ENCODE results near the gene ANKRD60. TPM values are rescaled to one million over a fixed set of nuclear protein-coding genes. Genes with fewer than 3 reads are reported as not detected.

ANKRD60 gene, protein sequence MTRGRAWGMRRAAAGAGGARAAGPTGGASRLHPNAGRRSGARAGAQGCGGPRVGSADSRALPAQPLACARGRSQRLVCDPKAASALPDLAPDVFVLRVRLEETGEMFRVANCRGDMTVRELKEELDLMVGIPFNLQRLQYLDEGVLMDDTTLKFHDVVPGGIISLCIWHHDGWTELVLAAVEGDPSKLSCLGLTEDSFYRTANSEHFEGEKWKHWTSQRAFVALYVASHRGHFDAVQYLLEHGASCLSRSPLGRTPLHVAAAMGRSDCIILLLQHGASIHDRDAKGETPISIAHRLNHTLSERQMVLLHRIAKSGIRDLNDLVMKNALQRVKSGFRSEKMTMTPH
- not detected for total RNA-seq

DNA sequence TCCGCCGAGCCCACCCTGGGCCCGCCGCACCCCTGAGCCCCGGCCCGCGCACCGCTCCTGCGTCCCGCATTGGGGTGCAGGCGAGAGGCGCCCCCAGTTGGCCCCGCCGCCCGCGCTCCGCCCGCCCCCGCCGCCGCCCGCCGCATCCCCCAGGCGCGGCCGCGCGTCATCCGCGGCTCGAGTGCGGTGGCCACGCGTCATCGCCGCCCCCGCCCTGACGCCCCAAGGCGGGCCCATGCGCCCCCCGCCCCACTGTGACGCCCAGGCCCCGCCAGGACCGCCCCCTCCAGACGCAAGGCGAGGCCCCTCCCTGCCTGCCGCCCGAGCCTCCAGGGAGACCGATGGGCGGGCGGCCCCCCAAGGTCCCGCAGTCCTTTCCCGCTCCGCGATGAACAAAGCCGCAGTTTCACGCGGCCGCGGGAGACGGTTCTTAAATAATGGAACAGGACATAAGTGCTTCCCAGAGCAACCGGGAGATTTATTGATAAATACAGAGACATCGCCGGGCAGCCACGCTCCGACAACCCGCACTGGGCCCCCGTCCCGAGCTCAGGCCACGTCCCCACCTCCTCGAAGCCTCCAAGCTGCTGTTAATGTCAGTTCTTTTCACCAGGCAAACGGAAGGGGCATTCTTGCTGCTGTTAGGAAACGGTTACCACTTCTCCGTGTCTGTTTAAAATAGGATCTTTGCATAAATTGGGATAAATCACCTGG, at the start of gene ANKRD60:
Gene ANKRD60 (minus strand): TSS at position 170 of the 714 bp plus-strand sequence. CDS start 0 bp downstream, at position 170.
- TF ChIP-seq, protein P1, sequence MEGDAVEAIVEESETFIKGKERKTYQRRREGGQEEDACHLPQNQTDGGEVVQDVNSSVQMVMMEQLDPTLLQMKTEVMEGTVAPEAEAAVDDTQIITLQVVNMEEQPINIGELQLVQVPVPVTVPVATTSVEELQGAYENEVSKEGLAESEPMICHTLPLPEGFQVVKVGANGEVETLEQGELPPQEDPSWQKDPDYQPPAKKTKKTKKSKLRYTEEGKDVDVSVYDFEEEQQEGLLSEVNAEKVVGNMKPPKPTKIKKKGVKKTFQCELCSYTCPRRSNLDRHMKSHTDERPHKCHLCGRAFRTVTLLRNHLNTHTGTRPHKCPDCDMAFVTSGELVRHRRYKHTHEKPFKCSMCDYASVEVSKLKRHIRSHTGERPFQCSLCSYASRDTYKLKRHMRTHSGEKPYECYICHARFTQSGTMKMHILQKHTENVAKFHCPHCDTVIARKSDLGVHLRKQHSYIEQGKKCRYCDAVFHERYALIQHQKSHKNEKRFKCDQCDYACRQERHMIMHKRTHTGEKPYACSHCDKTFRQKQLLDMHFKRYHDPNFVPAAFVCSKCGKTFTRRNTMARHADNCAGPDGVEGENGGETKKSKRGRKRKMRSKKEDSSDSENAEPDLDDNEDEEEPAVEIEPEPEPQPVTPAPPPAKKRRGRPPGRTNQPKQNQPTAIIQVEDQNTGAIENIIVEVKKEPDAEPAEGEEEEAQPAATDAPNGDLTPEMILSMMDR (IDR thresholded peaks at IDR 0.05) = no peak
- DNase-seq (ENCODE audit: low spot score) (no peak), ATAC-seq (ENCODE audit: low FRiP score) (peak; percentile 74)

DNA sequence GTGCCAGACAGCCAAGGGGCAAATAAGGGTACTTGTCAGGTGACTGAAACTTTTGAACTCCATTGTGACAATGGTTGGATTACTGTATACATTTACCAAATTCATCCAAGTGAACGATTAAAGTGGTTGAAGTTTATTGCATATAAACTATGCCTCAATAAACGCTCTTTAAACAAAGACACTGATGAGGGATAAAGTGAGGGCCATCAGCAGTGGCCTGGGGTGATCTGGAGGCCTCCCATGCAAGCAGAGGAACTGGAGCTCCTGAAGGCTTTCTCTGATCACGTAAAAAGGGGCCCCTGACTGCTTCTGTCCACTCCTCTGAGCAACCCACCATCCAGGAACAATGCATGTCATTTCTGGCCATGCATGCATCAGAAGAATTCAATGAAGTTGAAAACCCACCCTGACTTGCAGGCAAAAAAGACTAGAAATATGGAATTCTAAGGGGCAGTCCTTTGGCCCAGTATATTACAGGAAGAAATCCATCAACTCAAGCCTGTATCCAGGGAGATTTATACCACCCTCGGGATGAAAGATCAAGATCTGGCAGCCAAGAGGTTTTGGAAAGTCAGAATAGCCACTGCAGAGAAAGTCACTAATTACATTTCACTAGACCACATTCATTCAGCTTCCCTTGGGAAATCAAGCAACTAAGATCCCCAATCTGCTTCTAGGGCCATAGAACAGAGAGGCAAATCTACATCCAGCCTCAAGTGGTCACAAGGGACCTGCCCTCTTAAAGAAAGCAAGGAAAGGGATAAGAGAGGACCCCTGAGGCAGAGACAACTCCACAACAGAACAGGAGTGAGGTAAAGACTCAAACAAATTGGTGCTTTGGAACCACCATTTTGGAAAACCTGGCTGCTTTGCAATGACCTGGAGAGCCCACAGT, 49.4 kb upstream of the ANKRD60 start:
- ATAC-seq (ENCODE audit: low FRiP score) (no peak), DNase-seq (ENCODE audit: low spot score) (no peak)
- TF ChIP-seq, protein P1 (IDR thresholded peaks at IDR 0.05) = no peak

DNA sequence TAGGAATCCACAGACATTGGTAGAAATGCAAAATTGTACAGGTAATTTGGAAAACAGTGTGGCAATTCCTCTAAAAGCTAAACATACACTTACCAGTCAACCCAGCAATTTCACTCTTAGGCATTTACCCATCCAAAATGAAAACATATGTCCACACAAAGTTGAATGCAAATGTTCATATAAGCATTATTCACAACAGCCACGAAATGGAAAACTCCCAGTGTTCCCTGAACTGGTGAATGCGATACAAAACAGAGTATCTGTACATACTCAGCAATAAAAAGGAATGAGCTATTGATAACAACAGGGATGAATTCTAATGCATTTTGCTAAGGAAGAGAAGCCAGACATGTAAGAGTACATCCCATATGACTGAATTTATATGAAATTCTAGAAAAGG, 48.7 kb upstream of the ANKRD60 start:
- no peak for DNase-seq (ENCODE audit: low spot score)
- TF ChIP-seq, protein P1 (IDR thresholded peaks at IDR 0.05) = no peak
- no peak for ATAC-seq (ENCODE audit: low FRiP score)

DNA sequence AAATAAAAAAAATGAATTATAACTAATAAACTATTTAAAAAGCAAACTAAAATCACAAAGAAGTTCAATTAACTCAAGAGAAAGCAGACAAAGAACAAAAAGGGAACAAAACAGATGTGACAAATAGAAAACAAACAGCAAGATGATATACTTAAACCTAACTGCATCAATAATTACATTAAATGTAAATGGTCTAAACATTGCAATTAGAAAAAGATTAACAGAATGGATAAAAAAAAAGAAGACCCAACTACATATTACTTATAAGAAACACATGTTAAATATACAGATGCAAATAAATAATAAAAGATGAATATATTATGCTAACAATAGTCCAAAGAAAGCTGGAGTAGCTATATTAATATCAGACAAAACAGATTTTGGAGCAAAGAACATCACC, 45.9 kb upstream of the ANKRD60 start:
- TF ChIP-seq, protein P1 (IDR thresholded peaks at IDR 0.05) = no peak
- no peak for DNase-seq (ENCODE audit: low spot score)
- no peak for ATAC-seq (ENCODE audit: low FRiP score)

DNA sequence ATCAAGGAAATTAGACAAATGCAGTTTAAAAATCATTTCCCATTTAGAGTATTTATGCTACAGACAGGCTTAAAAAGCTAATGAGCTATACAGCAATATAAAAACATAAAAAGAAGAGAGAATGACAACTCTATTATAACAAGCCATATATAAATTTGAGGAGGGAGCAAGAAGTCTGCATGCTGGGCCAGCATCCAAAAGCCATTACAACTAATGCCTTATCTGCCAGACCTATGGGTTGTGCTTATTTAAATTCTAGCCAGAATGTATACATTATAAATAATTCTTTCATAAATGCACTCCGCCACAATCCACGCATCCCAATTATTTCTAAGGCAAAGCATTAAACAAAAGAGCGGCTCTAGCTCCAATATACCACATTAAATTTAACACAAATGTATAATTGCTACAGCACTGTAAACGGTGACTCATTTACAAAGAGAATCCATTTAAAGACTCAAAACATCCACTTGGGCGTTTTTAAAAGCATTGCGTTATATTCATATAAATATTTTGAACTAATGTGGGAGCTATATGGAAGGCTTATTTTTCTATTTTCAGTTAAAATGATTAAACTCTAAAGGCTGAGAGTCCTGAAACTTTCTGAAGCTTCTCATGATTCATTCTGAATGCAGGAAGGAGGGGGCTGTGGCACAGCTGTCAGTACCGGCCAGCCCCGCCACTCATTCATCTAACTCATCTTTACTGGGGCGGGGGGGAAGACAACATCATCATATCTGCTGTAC, 43.3 kb upstream of the ANKRD60 start:
- ATAC-seq (ENCODE audit: low FRiP score) (peak; percentile 71), DNase-seq (ENCODE audit: low spot score) (no peak)
- TF ChIP-seq, protein P1 (IDR thresholded peaks at IDR 0.05) = no peak

DNA sequence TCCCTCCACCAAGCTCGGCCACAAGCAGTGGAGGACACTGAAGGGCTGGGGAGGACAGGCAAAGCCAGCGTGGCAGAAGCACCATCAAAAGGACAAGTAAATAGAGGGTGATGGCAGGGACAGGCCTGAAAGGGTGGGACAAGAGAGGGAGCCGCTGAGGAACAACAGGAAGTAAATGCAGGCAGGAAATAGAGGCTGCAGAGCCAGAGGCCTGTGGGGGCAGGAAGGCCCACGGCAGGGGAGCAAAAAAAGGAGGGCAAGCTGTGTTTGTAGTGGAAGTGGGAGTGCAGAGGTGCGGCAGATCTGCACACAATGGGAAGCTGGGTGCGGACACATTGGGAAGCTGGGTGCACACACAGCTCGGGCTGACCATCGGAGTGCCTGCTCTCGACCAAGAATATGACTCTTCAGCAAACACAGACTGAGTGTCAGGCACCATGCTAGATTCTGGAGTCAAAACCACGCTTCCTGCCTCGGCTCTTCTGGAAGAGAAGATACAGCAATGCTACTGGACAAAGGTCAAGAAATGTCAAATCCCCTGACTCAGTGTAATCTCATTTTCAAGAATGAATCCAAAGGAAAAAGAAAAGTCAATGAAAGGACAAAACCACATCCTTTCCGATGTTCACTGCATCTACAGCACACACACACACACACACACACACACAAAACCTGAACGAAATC, 40.6 kb upstream of the ANKRD60 start:
- TF ChIP-seq, protein P1 (IDR thresholded peaks at IDR 0.05) = no peak
- ATAC-seq (ENCODE audit: low FRiP score) = no peak
- no peak for DNase-seq (ENCODE audit: low spot score)

Data from omental fat pad (tissue), 4 donors.